GM19455 (cell line): ENCODE results near the gene LPAR5.

Experiments
- ATAC-seq: cut with Tn5 transposase; IDR thresholded peaks from one replicate; pipeline ENCODE4 v1.9.1; 2021; ENCODE audit not compliant: unreplicated experiment

LPAR5 gene

GRCh38 chr12:6635856-6636531, at the start of gene LPAR5:
LPAR5 (minus strand) TSS chr12:6635959; CDS start chr12:6621248, 14,711 bp downstream.
- no peak for ATAC-seq

- no peak for ATAC-seq
Measured at GRCh38 chr12:6684609-6685008, 48.9 kb upstream of the LPAR5 start.

DNA sequence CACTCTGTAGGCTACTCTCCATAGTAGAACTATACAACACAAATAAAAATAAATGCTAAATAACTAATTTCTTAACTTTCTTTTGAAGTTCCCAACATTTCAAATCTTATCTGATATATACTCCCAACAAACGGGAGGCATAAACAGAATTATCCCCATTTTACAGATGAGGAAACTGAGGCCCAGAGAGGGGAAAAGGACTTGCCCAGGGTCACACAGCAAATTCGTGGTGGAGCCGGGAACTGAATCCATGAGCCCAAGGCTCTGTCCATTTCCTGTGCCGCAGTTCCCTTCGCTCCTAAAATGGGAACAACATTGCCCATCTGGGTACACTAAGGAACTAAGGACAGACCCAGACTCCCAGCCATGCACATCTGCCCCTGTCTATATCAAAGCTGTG, 41.2 kb upstream of the LPAR5 start:
- no peak for ATAC-seq

- no peak for ATAC-seq
Measured at GRCh38 chr12:6672143-6672542, 36.4 kb upstream of the LPAR5 start.

GRCh38 chr12:6667559-6668210, 31.9 kb upstream of the LPAR5 start:
- ATAC-seq = no peak

GRCh38 chr12:6666211-6666610, 30.5 kb upstream of the LPAR5 start:
- ATAC-seq = no peak

DNA sequence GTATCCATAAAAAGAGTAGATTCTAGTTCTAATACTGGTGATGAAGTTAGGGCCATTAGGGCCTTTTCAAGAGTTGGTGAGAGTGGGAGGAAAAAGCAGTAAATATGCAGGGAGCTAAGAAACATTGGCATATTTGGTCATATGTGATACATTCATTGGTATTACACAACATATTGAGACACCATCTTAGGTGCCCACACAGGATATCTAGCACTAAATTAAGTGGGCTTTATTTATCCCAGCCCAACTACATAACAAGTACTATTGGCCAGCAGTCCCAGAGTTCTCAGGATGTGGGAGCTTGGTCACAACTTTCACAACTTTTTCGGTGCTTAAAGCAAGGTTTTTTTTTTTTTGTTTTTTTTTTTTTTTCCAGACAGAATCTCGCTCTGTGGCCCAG, 29.1 kb upstream of the LPAR5 start:
- ATAC-seq = no peak

DNA sequence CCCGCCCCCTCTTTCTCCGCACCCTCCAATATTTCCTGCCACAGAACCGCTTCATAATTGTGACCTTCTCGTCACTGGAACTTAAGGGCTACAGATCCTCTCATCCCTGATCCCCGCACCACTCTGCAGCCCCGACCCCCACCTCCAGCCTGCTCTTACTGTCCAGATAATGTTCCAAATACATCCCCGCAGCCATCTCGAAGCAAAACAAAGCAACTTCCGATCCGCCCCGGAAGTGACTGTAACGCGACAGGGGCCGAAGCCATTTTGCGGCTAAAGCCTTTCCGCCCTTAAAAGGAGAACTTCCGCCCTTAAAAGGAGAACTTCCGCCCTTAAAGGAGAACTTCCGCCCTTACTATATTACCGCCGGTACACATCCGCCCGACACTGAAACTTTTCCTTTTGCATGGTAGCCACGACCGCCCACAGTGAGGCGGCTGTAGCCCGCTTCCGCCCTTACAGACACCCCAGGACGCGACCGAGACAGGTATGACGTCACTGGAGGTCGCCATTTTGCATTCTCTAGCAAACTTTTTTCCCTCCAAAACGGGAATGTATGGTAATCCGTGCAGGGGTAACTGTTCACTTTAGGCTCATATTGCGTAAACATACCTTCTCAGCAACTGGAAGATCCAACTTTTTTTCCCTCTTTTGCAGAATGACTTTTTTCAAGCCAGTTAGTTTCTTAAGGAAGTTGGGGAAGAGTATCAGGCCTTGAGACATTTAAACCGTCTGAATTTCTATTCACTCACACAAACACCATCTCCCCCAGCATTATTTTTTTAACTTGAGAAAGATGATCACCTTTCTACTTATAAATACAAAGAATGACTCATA, 27.4 kb upstream of the LPAR5 start, which contains the start of gene ING4:
ING4 (minus strand) TSS at position 214 of the 837 bp plus-strand sequence; CDS start at position 196, 18 bp downstream.
- ATAC-seq = peak; percentile 95

GRCh38 chr12:6662602-6662905, 26.8 kb upstream of the LPAR5 start:
- ATAC-seq = peak; percentile 22

DNA sequence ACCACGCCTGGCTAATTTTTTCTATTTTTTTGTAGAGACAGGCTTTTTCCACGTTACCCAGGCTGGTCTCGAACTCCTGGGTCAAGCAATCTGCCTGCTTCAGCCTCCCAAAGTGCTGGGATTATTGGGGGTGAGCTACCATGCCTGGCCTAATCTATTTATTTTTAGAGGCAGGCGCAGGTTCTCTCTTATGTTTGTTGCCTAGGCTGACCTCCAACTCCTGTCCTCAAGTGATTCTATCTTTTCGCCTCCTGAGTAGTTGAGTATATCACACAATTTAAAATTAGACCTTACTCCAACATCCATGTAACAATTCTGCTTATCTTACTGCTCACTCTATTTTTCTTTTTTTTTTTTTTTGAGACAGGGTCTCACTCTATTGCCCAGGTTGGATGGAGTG, 18.2 kb upstream of the LPAR5 start:
- no peak for ATAC-seq

- no peak for ATAC-seq
Measured at GRCh38 chr12:6653342-6653741, 17.6 kb upstream of the LPAR5 start.

DNA sequence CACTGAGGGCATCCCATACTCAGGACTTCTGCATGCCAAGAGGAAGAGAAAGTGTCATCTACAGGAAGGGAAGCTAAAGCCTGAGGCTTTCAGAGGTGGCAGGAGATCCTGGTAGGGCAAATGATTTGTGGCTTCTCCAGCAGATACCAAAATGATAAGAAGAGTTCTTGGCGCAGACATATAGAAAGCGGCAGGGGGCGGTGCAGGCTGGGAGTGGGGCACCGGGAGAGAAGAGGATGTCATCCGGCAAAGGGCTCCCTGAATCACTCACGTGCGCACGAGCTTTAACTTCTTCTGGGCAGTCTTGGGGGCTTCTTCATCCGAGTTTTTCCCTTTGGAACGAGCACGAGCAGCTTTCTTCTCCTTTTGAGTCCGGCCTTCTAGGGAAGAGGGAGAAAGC, 16.6 kb upstream of the LPAR5 start:
- no peak for ATAC-seq

DNA sequence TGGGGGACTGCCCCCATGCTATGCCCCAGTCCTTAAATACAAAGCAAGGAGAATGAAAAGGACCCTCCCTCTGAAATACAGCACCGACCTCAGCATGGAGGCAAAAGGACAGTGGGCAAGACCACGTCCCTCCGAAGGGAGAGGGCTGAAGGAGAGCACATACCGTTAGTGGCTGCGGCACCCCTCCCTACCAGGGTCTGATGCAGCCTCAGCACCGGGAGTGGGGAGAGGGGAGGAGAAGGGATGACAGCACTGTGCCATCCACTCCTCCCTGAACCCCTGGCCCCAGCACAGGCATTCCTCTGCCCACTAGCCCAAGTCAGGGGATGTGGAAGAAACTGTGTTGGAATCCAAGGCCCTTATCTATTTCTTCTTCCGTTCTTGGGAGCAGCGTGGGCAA, 15.1 kb upstream of the LPAR5 start:
- no peak for ATAC-seq

- no peak for ATAC-seq
Measured at GRCh38 chr12:6647083-6647604, 11.4 kb upstream of the LPAR5 start, which contains the start of gene ACRBP. ACRBP (minus strand) TSS chr12:6647432; CDS start chr12:6647366, 66 bp downstream.

- no peak for ATAC-seq
Measured at GRCh38 chr12:6646276-6647082, 10.7 kb upstream of the LPAR5 start.

- no peak for ATAC-seq
Measured at GRCh38 chr12:6644903-6645302, 9.1 kb upstream of the LPAR5 start.

GRCh38 chr12:6644257-6644596, 8.5 kb upstream of the LPAR5 start:
- ATAC-seq = no peak

GRCh38 chr12:6643569-6644256, 8.0 kb upstream of the LPAR5 start:
- ATAC-seq = no peak

- no peak for ATAC-seq
Measured at GRCh38 chr12:6641131-6641530, 5.4 kb upstream of the LPAR5 start.

DNA sequence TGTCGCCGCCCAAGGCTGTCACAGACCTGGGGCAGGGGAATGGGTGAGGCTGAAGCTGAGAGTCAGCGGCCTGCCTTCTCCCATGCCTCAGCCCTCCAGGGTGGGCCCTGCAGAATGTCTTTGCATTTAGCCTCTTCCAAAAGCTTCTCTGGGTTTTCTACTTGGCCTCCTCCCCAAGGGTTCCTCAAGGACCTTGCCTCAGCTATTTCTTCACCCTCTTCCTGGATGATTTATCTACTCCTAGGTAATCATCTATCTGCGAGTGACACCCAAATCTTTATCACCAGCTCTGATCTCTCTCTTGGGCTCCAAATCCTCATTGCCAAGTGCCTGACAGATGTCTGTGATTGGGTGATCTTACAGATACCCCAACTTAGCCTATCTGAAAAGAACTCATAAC, 4.7 kb upstream of the LPAR5 start:
- ATAC-seq = no peak
